Vagina (tissue), 2 donors: ENCODE data around the gene ASB6.

Experiments
- POLR2A ChIP-seq, 2 donors: fragments of 450-650 bp; IDR thresholded peaks; one replicate each; pipeline ENCODE4 v1.6.1; 2017; ENCODE audit warnings: antibody characterized with exemption in 2 of 2, mild to moderate bottlenecking in 2 of 2, moderate library complexity in 2 of 2
- POLR2AphosphoS5 ChIP-seq, 2 donors: sonication (generic); formaldehyde crosslinking; IDR thresholded peaks; one replicate each; pipeline ENCODE4 v1.9.0; 2017; ENCODE audit warnings: antibody characterized with exemption in 2 of 2, mild to moderate bottlenecking in 2 of 2, low read depth in 1 of 2; ENCODE audit not compliant: insufficient read depth in 1 of 2
- TF ChIP-seq, protein P1 (sequence below), 3 experiments: fragments of 450-650 bp in 2 of 3; fragments of 200-600 bp in 1 of 3; sonication (generic) in 1 of 3; IDR thresholded peaks; one replicate each; pipeline ENCODE4 v1.5.1; 2017 to 2019; ENCODE audit warnings: antibody characterized with exemption in 3 of 3, mild to moderate bottlenecking in 2 of 3, moderate library complexity in 2 of 3

DNA sequence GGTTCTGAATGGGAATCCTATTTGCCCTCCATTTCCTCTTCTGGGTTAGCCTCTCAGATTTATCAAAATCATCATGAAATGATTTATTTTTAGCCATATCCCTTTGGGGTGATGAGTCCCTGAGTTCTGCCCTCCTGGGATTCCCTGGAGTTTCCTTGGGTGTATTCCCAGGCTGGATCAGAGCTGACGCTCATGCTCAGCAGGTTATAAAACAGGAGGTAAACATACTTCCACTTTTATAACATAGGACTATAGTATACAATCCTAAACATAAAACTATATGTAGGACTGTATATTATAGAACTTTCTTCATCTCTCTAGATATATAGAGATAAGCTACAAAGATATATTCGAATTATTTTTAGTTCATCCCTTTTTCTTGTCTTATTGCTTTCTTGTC lies 19.1 kb upstream of the ASB6 start:
- TF ChIP-seq POLR2A (IDR thresholded peaks at IDR 0.05): no peak
- TF ChIP-seq, protein P1, sequence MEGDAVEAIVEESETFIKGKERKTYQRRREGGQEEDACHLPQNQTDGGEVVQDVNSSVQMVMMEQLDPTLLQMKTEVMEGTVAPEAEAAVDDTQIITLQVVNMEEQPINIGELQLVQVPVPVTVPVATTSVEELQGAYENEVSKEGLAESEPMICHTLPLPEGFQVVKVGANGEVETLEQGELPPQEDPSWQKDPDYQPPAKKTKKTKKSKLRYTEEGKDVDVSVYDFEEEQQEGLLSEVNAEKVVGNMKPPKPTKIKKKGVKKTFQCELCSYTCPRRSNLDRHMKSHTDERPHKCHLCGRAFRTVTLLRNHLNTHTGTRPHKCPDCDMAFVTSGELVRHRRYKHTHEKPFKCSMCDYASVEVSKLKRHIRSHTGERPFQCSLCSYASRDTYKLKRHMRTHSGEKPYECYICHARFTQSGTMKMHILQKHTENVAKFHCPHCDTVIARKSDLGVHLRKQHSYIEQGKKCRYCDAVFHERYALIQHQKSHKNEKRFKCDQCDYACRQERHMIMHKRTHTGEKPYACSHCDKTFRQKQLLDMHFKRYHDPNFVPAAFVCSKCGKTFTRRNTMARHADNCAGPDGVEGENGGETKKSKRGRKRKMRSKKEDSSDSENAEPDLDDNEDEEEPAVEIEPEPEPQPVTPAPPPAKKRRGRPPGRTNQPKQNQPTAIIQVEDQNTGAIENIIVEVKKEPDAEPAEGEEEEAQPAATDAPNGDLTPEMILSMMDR (IDR thresholded peaks at IDR 0.05): no peak
- TF ChIP-seq POLR2AphosphoS5 (IDR thresholded peaks at IDR 0.05; ENCODE audit: insufficient read depth in 1 of 2, low read depth in 1 of 2): no peak
